Keratinocyte (primary cell): ENCODE measurements around the gene MAGI1.

Source experiments
- CTCF ChIP-seq, 3 experiments: IDR thresholded peaks in 1 of 3; conservative IDR thresholded peaks in 1 of 3; optimal IDR thresholded peaks in 1 of 3; 2 replicates in 2 of 3; 3 replicates in 1 of 3; pipeline versions ENCODE3 to v1.5.1; 2011; ENCODE audit warnings: low read length in 3 of 3, mild to moderate bottlenecking in 3 of 3, moderate library complexity in 2 of 3, control low read depth in 1 of 3, inconsistent platforms in 1 of 3; ENCODE audit not compliant: insufficient read depth in 2 of 3; ENCODE audit errors: extremely low read depth in 1 of 3
- EZH2 ChIP-seq: IDR thresholded peaks from one replicate; pipeline ENCODE4 v1.6.1; 2012; ENCODE audit warnings: inconsistent platforms, mild to moderate bottlenecking, low read length, moderate library complexity

DNA sequence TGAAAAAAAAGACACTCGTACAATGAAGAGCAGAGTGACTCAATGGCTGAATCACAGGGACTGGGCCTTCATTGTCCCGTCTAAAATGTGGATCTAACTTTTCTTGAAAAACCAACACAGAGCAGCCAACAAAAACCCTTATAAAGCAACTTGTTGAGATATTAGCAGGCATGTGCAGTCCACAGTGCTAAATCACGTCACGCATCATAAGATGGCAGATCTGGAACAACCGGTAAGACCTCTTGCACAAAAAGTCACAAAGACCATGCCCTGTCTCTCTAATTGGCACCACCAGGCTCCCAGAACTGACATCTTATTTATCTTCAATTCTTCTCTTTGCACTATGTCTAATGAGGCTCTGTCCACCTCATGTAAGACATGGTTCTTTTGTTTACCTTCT lies 177.0 kb downstream of the MAGI1 start:
- TF ChIP-seq CTCF (optimal IDR thresholded peaks at IDR 0.05 in 1 of 3, IDR thresholded peaks at IDR 0.05 in 1 of 3, conservative IDR thresholded peaks at IDR 0.05 in 1 of 3; ENCODE audit: extremely low read depth in 1 of 3, insufficient read depth in 2 of 3, low read length in 3 of 3) (no peak), EZH2 (no peak)
